ENCODE results near the gene ZNF343. TPM values are rescaled to one million over a fixed set of nuclear protein-coding genes. Genes with fewer than 3 reads are reported as not detected.

The ZNF343 gene
- total and polyA plus RNA-seq, 12 donors = 3.2 to 7.1 (median 5.0) TPM

DNA sequence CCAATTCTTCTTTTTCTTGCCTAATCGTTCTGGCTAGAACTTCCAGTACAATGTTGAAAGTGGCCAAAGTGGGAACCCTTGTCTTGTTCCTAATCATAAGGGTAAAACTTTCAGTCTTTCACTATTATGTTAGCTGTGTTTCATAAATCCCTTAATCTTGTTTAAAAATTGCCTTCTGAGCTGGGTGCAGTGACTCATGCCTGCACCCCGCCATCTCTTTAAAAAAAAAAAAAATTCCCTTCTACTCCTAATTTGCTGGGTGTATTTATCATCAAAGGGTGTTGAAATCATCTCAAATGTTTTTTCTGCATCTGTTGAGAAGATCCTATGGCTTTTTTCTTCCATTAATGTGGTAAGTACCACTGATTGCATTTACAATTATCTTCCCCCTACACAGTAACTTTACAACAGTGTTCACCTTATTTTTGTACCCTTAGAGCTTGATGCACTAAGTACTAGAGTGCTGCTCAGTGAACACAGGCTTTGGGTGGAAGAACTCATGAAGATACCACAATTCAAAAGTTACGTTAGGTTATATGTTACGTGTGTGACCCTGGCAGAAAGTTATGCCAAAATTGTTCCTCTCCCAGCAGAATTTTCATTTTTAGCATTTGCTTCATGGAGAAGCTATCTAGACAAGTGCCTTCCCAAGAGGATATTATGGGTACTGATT lies 47.8 kb downstream of the ZNF343 start:
- intact Hi-C loops (cut with DNase I) = loop anchor here in 1 of 10 donors (10.0 kb wide), 2 partner anchors 356 to 686 kb away; partner anchors contain the start of gene STK35
- ATAC-seq = no peak
- no peak for DNase-seq
- Histone ChIP-seq H3K36me3 (peaks cover 3 to 84% (median 60%) of the 10 kb centered on the region in 9 donors), H3K4me3 (no peak overlapping the region), H3K27me3 (no peaks in the 10 kb centered on the region), H3K4me1 (no peaks in the 10 kb centered on the region), H3K27ac (no peak overlapping the region), H3K9me3 (no peaks in the 10 kb centered on the region)
- 90% methylated on average over 4 of the region's 4 CpGs for WGBS, 2 donors
- TF ChIP-seq, protein P1, sequence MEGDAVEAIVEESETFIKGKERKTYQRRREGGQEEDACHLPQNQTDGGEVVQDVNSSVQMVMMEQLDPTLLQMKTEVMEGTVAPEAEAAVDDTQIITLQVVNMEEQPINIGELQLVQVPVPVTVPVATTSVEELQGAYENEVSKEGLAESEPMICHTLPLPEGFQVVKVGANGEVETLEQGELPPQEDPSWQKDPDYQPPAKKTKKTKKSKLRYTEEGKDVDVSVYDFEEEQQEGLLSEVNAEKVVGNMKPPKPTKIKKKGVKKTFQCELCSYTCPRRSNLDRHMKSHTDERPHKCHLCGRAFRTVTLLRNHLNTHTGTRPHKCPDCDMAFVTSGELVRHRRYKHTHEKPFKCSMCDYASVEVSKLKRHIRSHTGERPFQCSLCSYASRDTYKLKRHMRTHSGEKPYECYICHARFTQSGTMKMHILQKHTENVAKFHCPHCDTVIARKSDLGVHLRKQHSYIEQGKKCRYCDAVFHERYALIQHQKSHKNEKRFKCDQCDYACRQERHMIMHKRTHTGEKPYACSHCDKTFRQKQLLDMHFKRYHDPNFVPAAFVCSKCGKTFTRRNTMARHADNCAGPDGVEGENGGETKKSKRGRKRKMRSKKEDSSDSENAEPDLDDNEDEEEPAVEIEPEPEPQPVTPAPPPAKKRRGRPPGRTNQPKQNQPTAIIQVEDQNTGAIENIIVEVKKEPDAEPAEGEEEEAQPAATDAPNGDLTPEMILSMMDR (IDR thresholded peaks at IDR 0.05) = no peak

DNA sequence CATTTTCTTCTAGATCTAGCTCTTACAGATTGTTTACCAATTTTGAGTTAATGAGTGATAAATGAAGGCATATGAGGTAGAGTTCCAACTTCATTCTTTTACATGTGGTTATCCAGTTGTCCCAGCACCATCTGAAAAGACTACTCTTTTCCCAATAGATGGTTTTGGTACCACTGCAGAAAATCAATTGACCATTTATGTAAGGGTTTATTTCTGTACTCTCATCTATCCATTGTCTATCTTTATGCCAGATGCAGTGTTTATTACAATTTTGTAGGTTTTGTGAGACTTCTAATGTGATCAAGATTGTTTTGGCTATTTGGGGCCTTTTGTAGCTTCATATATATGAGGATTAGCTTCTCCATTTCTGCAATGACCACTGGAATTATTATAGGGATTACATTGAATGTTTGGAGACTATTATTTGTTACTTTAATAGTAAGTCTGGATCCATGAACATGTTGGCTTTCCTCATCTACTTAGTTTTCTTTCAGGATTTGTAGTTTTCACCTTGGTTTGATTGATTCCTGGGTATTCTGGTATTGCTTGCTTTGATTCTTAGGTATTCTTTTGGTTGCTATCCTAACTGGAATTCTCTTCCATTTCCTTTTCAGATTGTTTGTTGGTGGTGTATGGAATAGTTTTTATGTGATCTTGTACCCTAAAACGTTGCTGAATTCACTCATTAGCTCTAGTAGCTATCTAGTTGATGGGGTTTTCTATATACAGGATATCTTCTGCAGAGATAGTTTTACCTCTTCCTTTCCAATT lies 48.5 kb downstream of the ZNF343 start:
- intact Hi-C loops (cut with DNase I) = loop anchor here in 9 of 10 donors (2.0 to 10.0 kb wide), 10 partner anchors 95 to 698 kb away; partner anchors contain the start of gene STK35 (in 1 of the 9)
- Histone ChIP-seq H3K27me3 (no peaks in the 10 kb centered on the region), H3K36me3 (peaks cover 3 to 77% (median 52%) of the 10 kb centered on the region in 9 donors), H3K9me3 (no peaks in the 10 kb centered on the region), H3K4me1 (no peaks in the 10 kb centered on the region), H3K4me3 (no peak overlapping the region), H3K27ac (no peak overlapping the region)
- 62 to 65% methylated on average over 1 of the region's 1 CpG for WGBS, 2 donors
- DNase-seq (no peak), ATAC-seq (no peak)
- TF ChIP-seq, protein P1 (IDR thresholded peaks at IDR 0.05) = no peak

DNA sequence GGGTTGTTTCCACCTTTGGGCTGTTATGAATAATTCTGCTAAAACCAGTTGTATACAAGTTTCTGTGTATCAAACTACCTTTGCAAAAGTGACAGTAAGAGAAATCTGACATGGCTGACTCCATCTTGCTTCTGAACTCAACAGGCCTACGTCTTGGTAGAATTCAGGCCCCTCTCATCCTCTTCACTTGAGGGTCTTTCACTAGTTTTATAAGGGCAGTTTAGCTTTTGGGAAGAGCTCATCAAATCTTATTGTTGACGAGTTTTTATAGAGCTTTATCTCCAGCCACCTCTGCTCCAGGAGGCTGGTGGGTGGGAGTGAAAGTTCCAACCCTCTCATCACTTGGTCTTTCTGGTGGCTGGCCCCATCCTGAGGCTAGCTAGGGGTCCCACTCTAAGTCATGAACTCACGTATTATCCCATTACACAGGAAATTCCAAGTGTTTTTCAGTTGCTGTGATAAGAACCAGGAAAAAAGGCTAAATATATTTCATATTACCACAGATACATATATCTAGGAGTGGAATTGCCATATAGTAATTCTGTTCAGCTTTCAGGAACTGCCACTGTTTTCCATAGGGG lies 49.7 kb downstream of the ZNF343 start:
- TF ChIP-seq, protein P1 (IDR thresholded peaks at IDR 0.05) = no peak
- Histone ChIP-seq H3K4me1 (peaks cover 0 to 6% (median 0%) of the 10 kb centered on the region in 9 donors), H3K27me3 (no peaks in the 10 kb centered on the region), H3K4me3 (no peak overlapping the region), H3K27ac (no peak overlapping the region), H3K9me3 (no peaks in the 10 kb centered on the region), H3K36me3 (peaks cover 3 to 65% (median 41%) of the 10 kb centered on the region in 9 donors)
- DNase-seq (no peak), ATAC-seq (no peak)
- intact Hi-C loops (cut with DNase I) = loop anchor here in 8 of 10 donors (2.0 to 10.0 kb wide), 9 partner anchors 94 to 697 kb away; no protein-coding TSS in a partner anchor
- WGBS, 2 donors = 88 to 91% methylated on average over 3 of the region's 3 CpGs

All from heart right ventricle (tissue), 16 donors.